ENCODE results near the gene EPHA4. TPM values are rescaled to one million over a fixed set of nuclear protein-coding genes. Genes with fewer than 3 reads are reported as not detected.

Gene EPHA4
- total and polyA plus RNA-seq, 4 donors = 0.43 to 2.3 (median 1.1) TPM

GRCh38 chr2:221468317-221468716 is 103.8 kb downstream of the EPHA4 start (continued):
- TF ChIP-seq HNF4A (conservative IDR thresholded peaks at IDR 0.05) (no peak), JUND (IDR thresholded peaks at IDR 0.05) (no peak), FOXA2 (IDR thresholded peaks at IDR 0.05) (no peak)

- Histone ChIP-seq H3K9ac (ENCODE audit: low read depth in 1 of 2, low read length in 2 of 2) (no peak overlapping the region), H3K27ac (ENCODE audit: low read depth in 1 of 2, low read length in 2 of 2) (no peak overlapping the region), H3K4me1 (ENCODE audit: control insufficient read depth in 4 of 4, insufficient read depth in 4 of 4, low read length in 3 of 4) (no peaks in the 10 kb centered on the region), H3K9me3 (ENCODE audit: control insufficient read depth in 4 of 4, low read length in 3 of 4) (no peaks in the 10 kb centered on the region), H3K4me3 (ENCODE audit: low read depth in 1 of 3, low read length in 3 of 3) (no peak overlapping the region), H3K27me3 (ENCODE audit: control insufficient read depth in 4 of 4, insufficient read depth in 4 of 4, low read length in 3 of 4) (peaks cover 0 to 5% (median 1%) of the 10 kb centered on the region in 4 donors), H3K36me3 (ENCODE audit: control insufficient read depth in 4 of 4, insufficient read depth in 3 of 4, low read depth in 1 of 4, low read length in 3 of 4) (no peaks in the 10 kb centered on the region)
- TF ChIP-seq RAD21 (IDR thresholded peaks at IDR 0.05) = no peak
- no peak for TF ChIP-seq JUND (IDR thresholded peaks at IDR 0.05)
- TF ChIP-seq MAX (IDR thresholded peaks at IDR 0.05) = no peak
- no peak for TF ChIP-seq YY1 (IDR thresholded peaks at IDR 0.05)
- TF ChIP-seq FOXA2 (IDR thresholded peaks at IDR 0.05) = no peak
- TF ChIP-seq HNF4G (IDR thresholded peaks at IDR 0.05) = no peak
- TF ChIP-seq RXRA (IDR thresholded peaks at IDR 0.05) = no peak
- WGBS = 73% methylated on average over 2 of the region's 2 CpGs
- DNase-seq (ENCODE audit: low spot score) = no peak
Observed at GRCh38 chr2:221467610-221468009, 104.5 kb downstream of the EPHA4 start.

GRCh38 chr2:221466744-221467143 is 105.4 kb downstream of the EPHA4 start:
- 87% methylated on average over 5 of the region's 5 CpGs for WGBS
- no peak for TF ChIP-seq ATF3 (IDR thresholded peaks at IDR 0.05)
- no peak for TF ChIP-seq RAD21 (IDR thresholded peaks at IDR 0.05)
- no peak for TF ChIP-seq NR2F2 (IDR thresholded peaks at IDR 0.05)
- no peak for TF ChIP-seq FOXA1 (IDR thresholded peaks at IDR 0.05)
- no peak for TF ChIP-seq MAX (IDR thresholded peaks at IDR 0.05)
- no peak for TF ChIP-seq YY1 (IDR thresholded peaks at IDR 0.05)
- TF ChIP-seq JUND (IDR thresholded peaks at IDR 0.05) = no peak
- TF ChIP-seq HNF4G (IDR thresholded peaks at IDR 0.05) = no peak
- TF ChIP-seq HNF4A (conservative IDR thresholded peaks at IDR 0.05) = no peak
- TF ChIP-seq ZBTB33 (IDR thresholded peaks at IDR 0.05) = no peak
- TF ChIP-seq REST (IDR thresholded peaks at IDR 0.05) = no peak
- no peak for TF ChIP-seq TAF1 (conservative IDR thresholded peaks at IDR 0.05)
- TF ChIP-seq SP1 (IDR thresholded peaks at IDR 0.05) = no peak
- TF ChIP-seq EGR1 (IDR thresholded peaks at IDR 0.05; ENCODE audit: low read depth in 2 of 2) = no peak
- no peak for TF ChIP-seq CTCF (IDR thresholded peaks at IDR 0.05; ENCODE audit: low read depth, low read length, missing input control)
- TF ChIP-seq GABPA (IDR thresholded peaks at IDR 0.05 in 1 of 2, conservative IDR thresholded peaks at IDR 0.05 in 1 of 2) = no peak
- TF ChIP-seq FOXA2 (IDR thresholded peaks at IDR 0.05) = no peak
- TF ChIP-seq RXRA (IDR thresholded peaks at IDR 0.05) = no peak
- no peak for DNase-seq (ENCODE audit: low spot score)
- no peaks in the 10 kb centered on the region for H3K4me1 ChIP-seq (ENCODE audit: control insufficient read depth in 4 of 4, insufficient read depth in 4 of 4, low read length in 3 of 4)
- no peak overlapping the region for H3K4me3 ChIP-seq (ENCODE audit: low read depth in 1 of 3, low read length in 3 of 3)
- no peak overlapping the region for H3K9ac ChIP-seq (ENCODE audit: low read depth in 1 of 2, low read length in 2 of 2)
- peaks cover 0 to 5% (median 1%) of the 10 kb centered on the region in 4 donors for H3K27me3 ChIP-seq (ENCODE audit: control insufficient read depth in 4 of 4, insufficient read depth in 4 of 4, low read length in 3 of 4)
- H3K36me3 ChIP-seq (ENCODE audit: control insufficient read depth in 4 of 4, insufficient read depth in 3 of 4, low read depth in 1 of 4, low read length in 3 of 4) = no peaks in the 10 kb centered on the region
- H3K9me3 ChIP-seq (ENCODE audit: control insufficient read depth in 4 of 4, low read length in 3 of 4) = no peaks in the 10 kb centered on the region
- no peak overlapping the region for H3K27ac ChIP-seq (ENCODE audit: low read depth in 1 of 2, low read length in 2 of 2)

All from liver (tissue), 9 donors.